IMR-90 (cell line): ENCODE measurements around the gene SH2D5. TPM values are rescaled to one million over a fixed set of nuclear protein-coding genes. Genes with fewer than 3 reads are reported as not detected.

Experiments used
- ATAC-seq: fragments of 200-7000 bp; cut with Tn5 transposase; 2 replicates; pipeline ENCODE4 v1.9.1; 2020; ENCODE audit warnings: low read depth, mild to moderate bottlenecking, moderate library complexity
- BruUV-seq: library from RNA; stranded (reverse); fragments of 400-500 nt; replicated peaks from 2 replicates; lab custom pipeline; 2021; lab: Mats Ljungman, UMichigan
- CTCF ChIA-PET: fragments of 300-600 bp; formaldehyde crosslinking; extraction: SDS; loops from one replicate; lab custom pipeline; 2021; ENCODE audit warnings: antibody characterized with exemption; lab: Yijun Ruan, JAX
- POLR2A ChIA-PET: fragments of 300-600 bp; sonication (Branson Sonifier 250); formaldehyde crosslinking; loops from one replicate; lab custom pipeline; 2022; ENCODE audit warnings: antibody characterized with exemption; ENCODE audit not compliant: unreplicated experiment; lab: Charles Lee
- DNase-seq: peaks from one replicate; pipeline ENCODE4 v3.0.0; 2013
- H2AFZ ChIP-seq: replicated peaks from 2 replicates; pipeline ENCODE3; 2013; ENCODE audit warnings: low read length, mild to moderate bottlenecking; ENCODE audit not compliant: poor library complexity
- H2AK5ac ChIP-seq: 2 replicates; pipeline ENCODE4 v1.6.1; 2013; ENCODE audit warnings: low read depth, low read length, inconsistent platforms
- H2AK9ac ChIP-seq: replicated peaks from 2 replicates; pipeline ENCODE3; 2013; ENCODE audit warnings: mild to moderate bottlenecking, low read depth, low read length, moderate library complexity; ENCODE audit not compliant: poor library complexity
- H2BK120ac ChIP-seq: 2 replicates; pipeline ENCODE4 v1.6.1; 2013; ENCODE audit warnings: low read depth, low read length, inconsistent platforms
- H2BK15ac ChIP-seq: 3 replicates; pipeline ENCODE4 v1.6.1; 2013; ENCODE audit warnings: low read depth, low read length, inconsistent platforms
- H2BK20ac ChIP-seq: 2 replicates; pipeline ENCODE4 v1.6.1; 2013; ENCODE audit warnings: low read depth, mild to moderate bottlenecking, inconsistent platforms, low read length, moderate library complexity
- H2BK5ac ChIP-seq: 2 replicates; pipeline ENCODE4 v1.6.1; 2013; ENCODE audit warnings: mild to moderate bottlenecking, low read depth, low read length, inconsistent platforms; ENCODE audit not compliant: poor library complexity, severe bottlenecking
- H3K14ac ChIP-seq: replicated peaks from 2 replicates; pipeline ENCODE4 v1.6.1; 2013; ENCODE audit warnings: low read depth, low read length, inconsistent platforms
- H3K18ac ChIP-seq: 2 replicates; pipeline ENCODE4 v1.6.1; 2013; ENCODE audit warnings: low read depth, low read length, control low read depth
- H3K23ac ChIP-seq: 2 replicates; pipeline ENCODE4 v1.6.1; 2013; ENCODE audit warnings: low read depth, low read length, inconsistent platforms
- H3K27ac ChIP-seq: 2 replicates; pipeline ENCODE4 v1.5.1; 2013; ENCODE audit warnings: mild to moderate bottlenecking, control low read depth, low read length; ENCODE audit not compliant: insufficient read depth
- H3K27me3 ChIP-seq: 2 replicates; pipeline ENCODE4 v1.6.1; 2013; ENCODE audit warnings: low read length; ENCODE audit not compliant: control insufficient read depth, insufficient read depth
- H3K36me3 ChIP-seq: 2 replicates; pipeline ENCODE4 v1.6.1; 2013; ENCODE audit warnings: low read length, mixed read lengths; ENCODE audit not compliant: control insufficient read depth, insufficient read depth
- H3K4ac ChIP-seq: 2 replicates; pipeline ENCODE4 v1.6.1; 2013; ENCODE audit warnings: low read depth, low read length, inconsistent platforms
- H3K4me1 ChIP-seq: 2 replicates; pipeline ENCODE4 v1.6.1; 2013; ENCODE audit warnings: low read length, mixed read lengths; ENCODE audit not compliant: control insufficient read depth, insufficient read depth
- H3K4me2 ChIP-seq: 2 replicates; pipeline ENCODE4 v1.6.1; 2013; ENCODE audit warnings: low read depth, mild to moderate bottlenecking, control low read depth, low read length, moderate library complexity
- H3K4me3 ChIP-seq: 2 replicates; pipeline ENCODE4 v1.5.1; 2013; ENCODE audit warnings: low read depth, mild to moderate bottlenecking, control low read depth, low read length, moderate library complexity; ENCODE audit not compliant: insufficient read depth
- H3K56ac ChIP-seq: 2 replicates; pipeline ENCODE4 v1.6.1; 2013; ENCODE audit warnings: low read length, inconsistent platforms; ENCODE audit not compliant: insufficient read depth; ENCODE audit errors: extremely low read depth
- H3K79me1 ChIP-seq, 2 experiments: 2 replicates each; pipeline ENCODE4 v1.6.1; 2013; ENCODE audit warnings: low read length in 2 of 2, inconsistent platforms in 1 of 2, low read depth in 1 of 2
- H3K9ac ChIP-seq: 2 replicates; pipeline ENCODE4 v1.6.1; 2013; ENCODE audit warnings: low read depth, low read length, control low read depth
- H3K9me1 ChIP-seq: 2 replicates; pipeline ENCODE4 v1.6.1; 2013; ENCODE audit warnings: low read length, inconsistent platforms; ENCODE audit not compliant: insufficient read depth
- H3K9me3 ChIP-seq: 2 replicates; pipeline ENCODE4 v1.6.1; 2013; ENCODE audit warnings: low read length; ENCODE audit not compliant: control insufficient read depth, insufficient read depth
- H4K20me1 ChIP-seq: 2 replicates; pipeline ENCODE4 v1.6.1; 2013; ENCODE audit warnings: low read length, inconsistent platforms; ENCODE audit not compliant: insufficient read depth
- H4K5ac ChIP-seq: 2 replicates; pipeline ENCODE4 v1.6.1; 2013; ENCODE audit warnings: mild to moderate bottlenecking, low read depth, low read length, control low read depth
- H4K8ac ChIP-seq, 2 experiments: 2 replicates each; pipeline ENCODE4 v1.6.1; 2013; ENCODE audit warnings: low read depth in 2 of 2, low read length in 2 of 2, control low read depth in 1 of 2, inconsistent platforms in 1 of 2
- H4K91ac ChIP-seq: 2 replicates; pipeline ENCODE4 v1.6.1; 2013; ENCODE audit warnings: low read depth, low read length, inconsistent platforms; ENCODE audit not compliant: insufficient read depth
- BHLHE40 ChIP-seq: fragments of 150-350 bp; IDR thresholded peaks from 2 replicates; pipeline ENCODE4 v1.6.1; 2016; ENCODE audit warnings: mild to moderate bottlenecking, low read depth, low read length
- CEBPB ChIP-seq: IDR thresholded peaks from 2 replicates; pipeline ENCODE4 v1.6.1; 2012; ENCODE audit warnings: low read depth, low read length, improper control_type of control experiment
- CHD1 ChIP-seq: IDR thresholded peaks from 2 replicates; pipeline ENCODE4 v1.6.1; 2012; ENCODE audit warnings: low read depth, low read length, improper control_type of control experiment
- CTCF ChIP-seq: conservative IDR thresholded peaks from 2 replicates; pipeline ENCODE4 v1.5.1; 2012; ENCODE audit warnings: mild to moderate bottlenecking, low read depth, low read length, improper control_type of control experiment
- FOS ChIP-seq: fragments of 150-350 bp; IDR thresholded peaks from 2 replicates; pipeline ENCODE4 v1.6.1; 2016; ENCODE audit warnings: low read depth, low read length
- MAFK ChIP-seq: IDR thresholded peaks from 2 replicates; pipeline ENCODE4 v1.6.1; 2012; ENCODE audit warnings: low read depth, low read length, improper control_type of control experiment
- MAZ ChIP-seq: IDR thresholded peaks from 2 replicates; pipeline ENCODE4 v1.6.1; 2012; ENCODE audit warnings: low read depth, mild to moderate bottlenecking, low read length, improper control_type of control experiment, moderate library complexity, borderline replicate concordance
- MXI1 ChIP-seq: IDR thresholded peaks from 2 replicates; pipeline ENCODE4 v1.6.1; 2012; ENCODE audit warnings: low read depth, mild to moderate bottlenecking, low read length, moderate library complexity, borderline replicate concordance
- NFE2L2 ChIP-seq: fragments of 150-350 bp; IDR thresholded peaks from 2 replicates; pipeline ENCODE4 v1.6.1; 2016; ENCODE audit warnings: low read depth, mild to moderate bottlenecking, low read length
- RAD21 ChIP-seq: IDR thresholded peaks from 2 replicates; pipeline ENCODE4 v1.6.1; 2012; ENCODE audit warnings: low read length, improper control_type of control experiment
- RCOR1 ChIP-seq: IDR thresholded peaks from 2 replicates; pipeline ENCODE4 v1.6.1; 2012; ENCODE audit warnings: mild to moderate bottlenecking, low read length, improper control_type of control experiment; ENCODE audit not compliant: insufficient replicate concordance
- RFX5 ChIP-seq: IDR thresholded peaks from 2 replicates; pipeline ENCODE4 v1.8.0; 2012; ENCODE audit warnings: low read depth, mild to moderate bottlenecking, low read length, moderate library complexity
- SMC3 ChIP-seq: fragments of 150-350 bp; IDR thresholded peaks from 2 replicates; pipeline ENCODE4 v1.6.1; 2016; ENCODE audit warnings: low read depth, mild to moderate bottlenecking, antibody characterized with exemption, low read length, moderate library complexity
- WGBS, 2 experiments: methylation state at CpG; one replicate each; pipeline versions ENCODE4 v1.1.5 to v1.1.7; 2013; ENCODE audit warnings: missing lambda C conversion rate in 2 of 2; ENCODE audit not compliant: insufficient read length in 1 of 2; ENCODE audit errors: extremely low coverage in 2 of 2; 5-methylcytosine and 5-hydroxymethylcytosine counted together
- dilution Hi-C: fragments of 300-500 bp; cut with HindIII; formaldehyde crosslinking; loops from one replicate; pipeline ENCODE4 v1.14.3; 2018; ENCODE audit warnings: low sequenced_read_pairs; ENCODE audit not compliant: unreplicated experiment
- in situ Hi-C: fragments of 300-500 bp; cut with MboI; formaldehyde crosslinking; loops from 3 replicates; pipeline ENCODE4 v1.14.3; 2019; ENCODE audit warnings: low sequenced_read_pairs, inconsistent platforms, mixed read lengths
- intact Hi-C: fragments of 100-400 bp; cut with micrococcal nuclease; formaldehyde crosslinking; loops from 2 replicates; pipeline ENCODE4 v1.10.0; 2022
- polyA plus RNA-seq, 3 experiments: library from polyadenylated mRNA; depleted of rRNA; stranded (reverse); fragments of >200 nt; gene quantifications; 2 replicates each; pipeline ENCODE4 v1.2.3, GENCODE V29; 2012; ENCODE audit warnings: low replicate concordance in 1 of 3
- total RNA-seq: library from RNA; depleted of rRNA; stranded (reverse); fragments of >200 nt; gene quantifications from 2 replicates; pipeline ENCODE4 v1.2.3, GENCODE V29; 2012
- TF ChIP-seq, protein P1 (sequence below): fragments of 150-350 bp; IDR thresholded peaks from 2 replicates; pipeline ENCODE4 v1.6.1; 2016; ENCODE audit warnings: low read depth, mild to moderate bottlenecking, low read length, moderate library complexity, borderline replicate concordance
- TF ChIP-seq, protein P2 (sequence below): fragments of 150-350 bp; IDR thresholded peaks from 2 replicates; pipeline ENCODE4 v1.6.1; 2017; ENCODE audit warnings: mild to moderate bottlenecking, antibody characterized with exemption, low read length, low read depth

SH2D5 gene
- total and polyA plus RNA-seq, 2 of the 4 experiments (the other 2 are of a cell fraction), result 7.2 to 14.4 TPM

DNA sequence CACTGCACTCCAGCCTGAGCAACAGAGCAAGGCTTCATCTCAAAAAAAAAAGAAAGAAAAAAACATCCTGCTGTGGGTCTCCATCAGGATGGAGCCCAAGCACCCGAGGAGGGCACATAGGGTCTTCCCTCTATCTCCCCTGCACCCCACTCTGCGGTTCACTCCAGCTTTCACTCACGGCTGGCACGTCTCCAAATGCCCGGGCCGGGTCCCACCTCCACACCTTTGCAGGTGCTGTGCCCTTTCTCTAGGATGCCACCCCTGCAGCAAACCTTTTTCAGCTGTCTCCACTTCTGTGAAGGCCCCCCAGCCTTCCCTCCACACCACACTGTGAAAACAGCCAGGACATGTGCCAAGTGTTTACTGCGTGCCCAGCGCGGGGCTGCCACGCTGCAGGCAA is 48.9 kb downstream of the SH2D5 start:
- Histone ChIP-seq H3K4me2 (no peak overlapping the region), H4K91ac (no peak overlapping the region), H4K8ac (no peak overlapping the region), H3K14ac (no peak overlapping the region), H2BK20ac (no peak overlapping the region), H2BK15ac (no peak overlapping the region), H2BK5ac (no peak overlapping the region), H3K79me1 (no peaks in the 10 kb centered on the region), H3K18ac (no peak overlapping the region), H2AK9ac (no peak overlapping the region), H2BK120ac (no peak overlapping the region), H4K5ac (no peak overlapping the region), H2AK5ac (no peak overlapping the region), H2AFZ (no peak overlapping the region), H3K56ac (no peak overlapping the region), H3K9me3 (no peaks in the 10 kb centered on the region), H3K9me1 (no peaks in the 10 kb centered on the region), H3K27me3 (no peaks in the 10 kb centered on the region), H3K23ac (no peak overlapping the region), H3K4me3 (no peak overlapping the region), H3K4me1 (no peaks in the 10 kb centered on the region), H3K36me3 (peaks cover 5% of the 10 kb centered on the region), H3K4ac (no peak overlapping the region), H4K20me1 (no peaks in the 10 kb centered on the region), H3K9ac (no peak overlapping the region), H3K27ac (no peak overlapping the region)
- in situ Hi-C loops (loop anchor here (25.0 kb wide), 1 partner anchor 679 kb away; no protein-coding TSS in a partner anchor), dilution Hi-C loops (no loop called here), intact Hi-C loops (no loop called here)
- no peak for ATAC-seq
- POLR2A ChIA-PET, result no interaction called here
- TF ChIP-seq, protein P1, sequence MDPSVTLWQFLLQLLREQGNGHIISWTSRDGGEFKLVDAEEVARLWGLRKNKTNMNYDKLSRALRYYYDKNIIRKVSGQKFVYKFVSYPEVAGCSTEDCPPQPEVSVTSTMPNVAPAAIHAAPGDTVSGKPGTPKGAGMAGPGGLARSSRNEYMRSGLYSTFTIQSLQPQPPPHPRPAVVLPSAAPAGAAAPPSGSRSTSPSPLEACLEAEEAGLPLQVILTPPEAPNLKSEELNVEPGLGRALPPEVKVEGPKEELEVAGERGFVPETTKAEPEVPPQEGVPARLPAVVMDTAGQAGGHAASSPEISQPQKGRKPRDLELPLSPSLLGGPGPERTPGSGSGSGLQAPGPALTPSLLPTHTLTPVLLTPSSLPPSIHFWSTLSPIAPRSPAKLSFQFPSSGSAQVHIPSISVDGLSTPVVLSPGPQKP, result no peak
- TF ChIP-seq BHLHE40, result no peak
- TF ChIP-seq RCOR1, result no peak
- TF ChIP-seq CEBPB, result no peak
- TF ChIP-seq RFX5, result no peak
- TF ChIP-seq MAFK, result no peak
- TF ChIP-seq MXI1, result no peak
- TF ChIP-seq MAZ, result no peak
- TF ChIP-seq FOS, result no peak
- no peak for TF ChIP-seq CHD1
- TF ChIP-seq, protein P2, sequence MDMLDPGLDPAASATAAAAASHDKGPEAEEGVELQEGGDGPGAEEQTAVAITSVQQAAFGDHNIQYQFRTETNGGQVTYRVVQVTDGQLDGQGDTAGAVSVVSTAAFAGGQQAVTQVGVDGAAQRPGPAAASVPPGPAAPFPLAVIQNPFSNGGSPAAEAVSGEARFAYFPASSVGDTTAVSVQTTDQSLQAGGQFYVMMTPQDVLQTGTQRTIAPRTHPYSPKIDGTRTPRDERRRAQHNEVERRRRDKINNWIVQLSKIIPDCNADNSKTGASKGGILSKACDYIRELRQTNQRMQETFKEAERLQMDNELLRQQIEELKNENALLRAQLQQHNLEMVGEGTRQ, result no peak
- TF ChIP-seq SMC3, result no peak
- TF ChIP-seq CTCF, result no peak
- no peak for TF ChIP-seq NFE2L2
- no peak for TF ChIP-seq RAD21
- 83% methylated on average over 6 of the region's 10 CpGs; no CpG with 5 or more reads in 1 of the 2 experiments for WGBS, 2 experiments
- no peak for DNase-seq
- CTCF ChIA-PET, result no interaction called here
- BruUV-seq, result no TSS peak
